ENCODE measurements around the gene CYTH2.

CYTH2 gene

GRCh38 chr19:48445606-48446481 is 23.3 kb upstream of the CYTH2 start, which contains the start of gene GRWD1:
Gene GRWD1, plus strand, starts transcription at chr19:48445983. Its CDS starts 23 bp downstream, at chr19:48446006.
- TF ChIP-seq REST (IDR thresholded peaks at IDR 0.05; ENCODE audit: insufficient read depth in 1 of 2, low read depth in 2 of 2, low read length in 2 of 2) (0 out of 4 replicates have a peak, but pooled peaks have one; percentile 14 to 18), FOXP2 (optimal IDR thresholded peaks at IDR 0.05; ENCODE audit: borderline replicate concordance, extremely low read depth, extremely low read length, insufficient read depth) (peak; percentile 36), SIN3A (IDR thresholded peaks at IDR 0.05; ENCODE audit: borderline replicate concordance, insufficient read depth, low read length) (peak; percentile 54; the same call in 1 of the 2 replicates), POLR2AphosphoS5 (IDR thresholded peaks at IDR 0.05; ENCODE audit: low read depth, low read length) (peak; percentile 77), TAF1 (IDR thresholded peaks at IDR 0.05; ENCODE audit: borderline replicate concordance, insufficient read depth, low read length) (peak; percentile 63; the same call in 1 of the 2 replicates)

GRCh38 chr19:48446579-48446978 is 22.6 kb upstream of the CYTH2 start:
- no peak for TF ChIP-seq REST (IDR thresholded peaks at IDR 0.05; ENCODE audit: insufficient read depth in 1 of 2, low read depth in 2 of 2, low read length in 2 of 2)
- TF ChIP-seq SIN3A (IDR thresholded peaks at IDR 0.05; ENCODE audit: borderline replicate concordance, insufficient read depth, low read length): 0 out of 2 replicates have a peak, but pooled peaks have one; percentile 5
- TF ChIP-seq TAF1 (IDR thresholded peaks at IDR 0.05; ENCODE audit: borderline replicate concordance, insufficient read depth, low read length): no peak

- TF ChIP-seq POLR2AphosphoS5 (IDR thresholded peaks at IDR 0.05; ENCODE audit: low read depth, low read length) (no peak), TAF1 (IDR thresholded peaks at IDR 0.05; ENCODE audit: borderline replicate concordance, insufficient read depth, low read length) (no peak), SIN3A (IDR thresholded peaks at IDR 0.05; ENCODE audit: borderline replicate concordance, insufficient read depth, low read length) (no peak)
Observed at GRCh38 chr19:48448563-48448962, 20.6 kb upstream of the CYTH2 start.

GRCh38 chr19:48450441-48450840 is 18.7 kb upstream of the CYTH2 start:
- no peak for TF ChIP-seq FOXP2 (optimal IDR thresholded peaks at IDR 0.05; ENCODE audit: borderline replicate concordance, extremely low read depth, extremely low read length, insufficient read depth)
- no peak for TF ChIP-seq POLR2AphosphoS5 (IDR thresholded peaks at IDR 0.05; ENCODE audit: low read depth, low read length)
- no peak for TF ChIP-seq SIN3A (IDR thresholded peaks at IDR 0.05; ENCODE audit: borderline replicate concordance, insufficient read depth, low read length)
- TF ChIP-seq REST (IDR thresholded peaks at IDR 0.05; ENCODE audit: insufficient read depth in 1 of 2, low read depth in 2 of 2, low read length in 2 of 2): no peak
- no peak for TF ChIP-seq TAF1 (IDR thresholded peaks at IDR 0.05; ENCODE audit: borderline replicate concordance, insufficient read depth, low read length)

GRCh38 chr19:48450863-48451262 is 18.3 kb upstream of the CYTH2 start:
- no peak for TF ChIP-seq TAF1 (IDR thresholded peaks at IDR 0.05; ENCODE audit: borderline replicate concordance, insufficient read depth, low read length)
- TF ChIP-seq REST (IDR thresholded peaks at IDR 0.05; ENCODE audit: insufficient read depth in 1 of 2, low read depth in 2 of 2, low read length in 2 of 2): no peak
- TF ChIP-seq POLR2AphosphoS5 (IDR thresholded peaks at IDR 0.05; ENCODE audit: low read depth, low read length): no peak
